Kidney capillary endothelial cell (primary cell): ENCODE data around the gene ANKS6.

Experiments
- DNase-seq: peaks from one replicate; pipeline ENCODE4 v3.0.0-alpha.2; 2018; ENCODE audit warnings: low spot score

The ANKS6 gene

GRCh38 chr9:98738741-98739140 lies 57.6 kb downstream of the ANKS6 start:
- no peak for DNase-seq

GRCh38 chr9:98736226-98736625 lies 60.1 kb downstream of the ANKS6 start:
- DNase-seq = no peak

GRCh38 chr9:98732801-98733200 lies 63.6 kb downstream of the ANKS6 start:
- DNase-seq = no peak

DNA sequence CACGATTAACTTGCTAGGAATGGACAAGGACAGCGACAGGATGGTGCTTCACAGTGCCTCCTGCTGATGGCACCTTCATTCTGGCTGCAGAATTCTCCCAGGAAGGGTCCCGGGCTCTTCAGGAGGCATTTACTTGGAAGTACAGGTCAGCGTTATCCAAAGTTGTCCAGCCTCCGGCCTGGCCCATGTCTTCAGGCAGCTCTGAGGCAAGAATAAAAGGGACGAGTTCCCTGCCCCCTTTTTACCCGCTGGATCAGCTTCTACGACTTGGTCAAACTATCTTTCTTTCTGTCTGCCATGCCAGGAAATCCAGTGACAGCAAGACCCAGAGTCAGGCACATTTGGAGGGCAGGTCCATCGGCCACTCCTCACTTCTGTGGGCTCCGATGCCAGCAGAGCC lies 64.3 kb downstream of the ANKS6 start:
- no peak for DNase-seq

- DNase-seq = no peak
These were observed 65.5 kb downstream of the ANKS6 start for GRCh38 chr9:98730871-98731270.

DNA sequence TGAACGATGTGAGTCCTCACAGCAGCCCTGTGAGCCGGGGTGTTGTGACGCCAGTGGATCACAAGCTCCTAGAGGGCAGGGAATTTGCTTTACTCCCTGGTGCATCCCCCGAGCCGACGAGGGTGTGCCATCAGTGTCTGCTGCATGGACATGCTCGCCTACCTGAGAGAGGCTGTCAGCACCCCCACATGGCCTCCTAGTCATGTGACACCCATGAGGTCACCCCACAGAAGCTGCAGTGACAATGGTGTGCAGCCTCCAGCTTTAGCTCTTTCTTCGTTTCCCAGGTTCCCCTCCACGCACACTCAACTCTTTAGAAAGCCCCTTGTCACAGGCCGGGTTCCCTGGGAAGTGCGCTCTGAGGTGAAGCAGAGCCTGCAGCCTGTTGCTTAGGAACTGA lies 67.9 kb downstream of the ANKS6 start:
- DNase-seq = no peak

GRCh38 chr9:98727428-98727827 lies 68.9 kb downstream of the ANKS6 start:
- DNase-seq = no peak

GRCh38 chr9:98726735-98727134 lies 69.6 kb downstream of the ANKS6 start:
- no peak for DNase-seq

- no peak for DNase-seq
These were observed 71.4 kb downstream of the ANKS6 start for GRCh38 chr9:98724810-98725530.

DNA sequence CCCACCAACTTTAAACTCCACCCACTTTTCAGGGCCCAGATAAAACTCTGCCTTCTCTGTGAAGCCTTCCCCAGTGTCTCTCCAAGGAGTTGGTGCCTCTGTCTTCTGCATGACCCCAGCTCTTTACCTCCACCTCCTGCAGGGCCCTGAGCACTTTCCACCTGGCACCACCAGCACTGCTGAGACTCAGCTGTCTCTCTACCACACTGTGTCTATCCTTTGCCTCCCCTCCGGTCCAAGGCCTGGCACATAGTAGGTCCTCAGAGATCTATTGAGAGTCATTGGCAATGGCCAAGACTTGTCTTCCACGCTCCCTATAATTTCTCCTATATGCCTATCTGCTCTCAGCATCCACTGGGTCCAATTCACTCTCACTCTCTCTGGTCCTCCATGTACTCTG lies 74.7 kb downstream of the ANKS6 start:
- DNase-seq = no peak

- DNase-seq = no peak
These were observed 76.0 kb downstream of the ANKS6 start for GRCh38 chr9:98720402-98720801.

DNA sequence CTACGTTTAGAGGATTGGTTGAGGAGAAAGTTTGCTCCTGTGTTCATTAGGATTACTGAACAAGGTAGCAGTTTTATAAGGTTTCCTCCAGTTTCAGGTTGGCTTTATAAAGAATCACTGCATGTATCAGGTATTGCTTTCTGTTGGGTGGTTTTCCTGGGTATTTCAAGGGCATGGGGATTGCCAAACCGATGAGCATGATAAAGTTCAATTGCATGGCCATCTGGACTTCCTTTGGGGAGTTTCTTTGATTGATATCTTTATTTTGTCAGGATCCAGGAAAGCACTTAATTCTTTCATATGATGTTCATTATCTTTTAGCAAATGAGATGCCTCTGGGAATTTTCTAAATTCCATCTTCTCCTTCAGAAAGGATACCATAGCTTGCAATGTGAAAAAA lies 77.3 kb downstream of the ANKS6 start:
- no peak for DNase-seq

- no peak for DNase-seq
These were observed 81.5 kb downstream of the ANKS6 start for GRCh38 chr9:98714833-98715232.

- no peak for DNase-seq
These were observed 83.4 kb downstream of the ANKS6 start for GRCh38 chr9:98712987-98713386.

- DNase-seq = no peak
These were observed 86.1 kb downstream of the ANKS6 start for GRCh38 chr9:98709968-98710965.

GRCh38 chr9:98708933-98709911 lies 87.1 kb downstream of the ANKS6 start, which contains the start of gene GABBR2:
GABBR2 (minus strand) TSS chr9:98708935; CDS start chr9:98708737, 198 bp downstream.
- DNase-seq = no peak

GRCh38 chr9:98708103-98708932 lies 88.0 kb downstream of the ANKS6 start:
- DNase-seq = no peak

- DNase-seq = peak; percentile 52
These were observed 88.9 kb downstream of the ANKS6 start for GRCh38 chr9:98707166-98708102.

DNA sequence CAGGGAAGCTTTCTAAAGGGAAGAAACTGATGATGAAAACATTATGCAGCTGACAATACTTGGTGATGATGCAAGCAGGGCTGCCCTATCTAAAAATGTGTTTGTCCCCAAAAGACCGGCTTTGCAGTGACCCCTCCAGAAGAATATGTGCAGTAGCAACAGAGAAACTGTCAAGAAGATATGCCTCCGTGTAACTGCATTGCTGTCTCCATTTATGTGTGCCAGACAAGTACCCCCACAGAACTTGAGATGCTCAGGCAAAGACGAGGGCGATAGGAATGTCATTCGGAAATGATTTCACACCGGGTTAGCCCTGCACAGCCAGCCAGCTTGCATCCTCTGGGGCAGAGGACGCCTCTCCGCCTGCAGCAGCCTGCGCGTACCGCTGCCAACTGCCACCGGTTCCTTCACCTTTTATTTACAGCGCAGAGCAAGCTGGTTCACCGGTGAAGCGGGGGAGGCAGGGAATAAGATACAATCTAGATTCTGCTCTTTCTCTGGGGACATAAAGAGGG lies 89.6 kb downstream of the ANKS6 start:
- DNase-seq = peak; percentile 59
